Spleen (tissue), 7 donors: ENCODE data around the gene FN3K.

ENCODE experiments used
- POLR2A ChIP-seq, 3 donors: fragments of 450-650 bp; IDR thresholded peaks; one replicate each; pipeline ENCODE4 v1.5.1; 2017; ENCODE audit warnings: antibody characterized with exemption in 3 of 3, mild to moderate bottlenecking in 1 of 3
- TF ChIP-seq, protein P1 (sequence below), 11 experiments: fragments of 200-600 bp in 7 of 11; fragments of 450-650 bp in 4 of 11; sonication (generic) in 4 of 11; IDR thresholded peaks in 8 of 11; conservative IDR thresholded peaks in 3 of 11; 1 replicate in 7 of 11; 2 replicates in 4 of 11; pipeline versions ENCODE4 v1.4.0 to v1.8.0; 2016 to 2021; ENCODE audit warnings: antibody characterized with exemption in 11 of 11, inconsistent platforms in 4 of 11, mild to moderate bottlenecking in 1 of 11
- donor health status: DM: no; HTN: no; CAD: no; lungs with moderate emphysema.
- donor health status: DM: no; HTN: no; CAD: no.
- donor health status: DM: no; HTN: no; CAD: no.

DNA sequence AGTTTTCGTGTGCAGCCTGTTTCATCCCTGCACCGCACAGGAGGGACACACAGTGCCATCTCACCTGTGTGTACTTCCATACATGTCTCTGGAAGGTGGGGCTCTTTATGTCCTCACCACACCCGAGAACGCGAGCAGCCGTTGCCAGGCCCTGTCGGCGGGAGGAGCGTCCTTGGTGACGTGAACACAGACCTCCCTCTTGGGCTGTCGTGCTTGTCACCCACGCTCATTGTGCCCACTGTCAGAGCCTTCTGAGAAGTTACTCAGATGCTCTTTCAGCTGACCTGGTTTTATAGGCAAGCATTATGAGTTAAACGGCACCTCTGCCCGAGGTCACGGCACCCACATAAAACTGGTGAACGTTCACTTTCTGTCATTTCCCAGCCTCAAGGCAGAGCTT lies 64.2 kb downstream of the FN3K start:
- TF ChIP-seq, protein P1, sequence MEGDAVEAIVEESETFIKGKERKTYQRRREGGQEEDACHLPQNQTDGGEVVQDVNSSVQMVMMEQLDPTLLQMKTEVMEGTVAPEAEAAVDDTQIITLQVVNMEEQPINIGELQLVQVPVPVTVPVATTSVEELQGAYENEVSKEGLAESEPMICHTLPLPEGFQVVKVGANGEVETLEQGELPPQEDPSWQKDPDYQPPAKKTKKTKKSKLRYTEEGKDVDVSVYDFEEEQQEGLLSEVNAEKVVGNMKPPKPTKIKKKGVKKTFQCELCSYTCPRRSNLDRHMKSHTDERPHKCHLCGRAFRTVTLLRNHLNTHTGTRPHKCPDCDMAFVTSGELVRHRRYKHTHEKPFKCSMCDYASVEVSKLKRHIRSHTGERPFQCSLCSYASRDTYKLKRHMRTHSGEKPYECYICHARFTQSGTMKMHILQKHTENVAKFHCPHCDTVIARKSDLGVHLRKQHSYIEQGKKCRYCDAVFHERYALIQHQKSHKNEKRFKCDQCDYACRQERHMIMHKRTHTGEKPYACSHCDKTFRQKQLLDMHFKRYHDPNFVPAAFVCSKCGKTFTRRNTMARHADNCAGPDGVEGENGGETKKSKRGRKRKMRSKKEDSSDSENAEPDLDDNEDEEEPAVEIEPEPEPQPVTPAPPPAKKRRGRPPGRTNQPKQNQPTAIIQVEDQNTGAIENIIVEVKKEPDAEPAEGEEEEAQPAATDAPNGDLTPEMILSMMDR (IDR thresholded peaks at IDR 0.05 in 8 of 11, conservative IDR thresholded peaks at IDR 0.05 in 3 of 11), result no peak
- TF ChIP-seq POLR2A (IDR thresholded peaks at IDR 0.05), result no peak
